H1 (cell line): Measurements from ENCODE around the gene SNX2. TPM values are rescaled to one million over a fixed set of nuclear protein-coding genes. Genes with fewer than 3 reads are reported as not detected.

Experiments
- CTCF ChIA-PET: fragments of 300-600 bp; sonication (Branson Sonifier 250); formaldehyde crosslinking; loops from one replicate; lab custom pipeline; 2021; ENCODE audit not compliant: partially characterized antibody; lab: Charles Lee
- POLR2A ChIA-PET: fragments of 300-600 bp; sonication (Branson Sonifier 250); formaldehyde crosslinking; loops from one replicate; lab custom pipeline; 2021; ENCODE audit warnings: inconsistent platforms; ENCODE audit not compliant: partially characterized antibody; lab: Charles Lee
- DNase-seq, 2 experiments: peaks; one replicate each; pipeline versions ENCODE4 v3.0.0 to v3.0.0-alpha.2; 2010 to 2022; ENCODE audit warnings: low spot score in 2 of 2, low read depth in 1 of 2, mixed read lengths in 1 of 2
- FAIRE-seq: peaks from 2 replicates; lab custom pipeline; 2011; peaks lifted over from hg19 to GRCh38; lab: Jason Lieb, UNC
- H2AFZ ChIP-seq: 2 replicates; pipeline ENCODE4 v1.8.1; 2012; ENCODE audit warnings: low read length, inconsistent platforms
- H2AK5ac ChIP-seq: 2 replicates; pipeline ENCODE4 v1.6.1; 2013; ENCODE audit warnings: low read depth, low read length
- H2BK120ac ChIP-seq: replicated peaks from 2 replicates; pipeline ENCODE3; 2013; ENCODE audit warnings: low read depth, low read length, inconsistent platforms
- H2BK12ac ChIP-seq: 2 replicates; pipeline ENCODE4 v1.6.1; 2013; ENCODE audit warnings: low read depth, low read length
- H2BK15ac ChIP-seq: 2 replicates; pipeline ENCODE4 v1.6.1; 2013; ENCODE audit warnings: low read length
- H2BK20ac ChIP-seq: 2 replicates; pipeline ENCODE4 v1.6.1; 2013; ENCODE audit warnings: low read length
- H2BK5ac ChIP-seq: 2 replicates; pipeline ENCODE4 v1.6.1; 2013; ENCODE audit warnings: low read depth, low read length
- H3K14ac ChIP-seq: 2 replicates; pipeline ENCODE4 v1.6.1; 2013; ENCODE audit warnings: inconsistent platforms; ENCODE audit not compliant: insufficient read length
- H3K18ac ChIP-seq: 2 replicates; pipeline ENCODE4 v1.6.1; 2013; ENCODE audit warnings: low read length; ENCODE audit errors: extremely low read depth
- H3K23ac ChIP-seq: 2 replicates; pipeline ENCODE4 v1.6.1; 2013; ENCODE audit warnings: inconsistent platforms; ENCODE audit not compliant: insufficient read length
- H3K23me2 ChIP-seq: 2 replicates; pipeline ENCODE4 v1.6.1; 2013; ENCODE audit warnings: low read depth, low read length
- H3K27ac ChIP-seq: 2 replicates; pipeline ENCODE4 v1.6.1; 2011; ENCODE audit warnings: low read depth, low read length, inconsistent platforms
- H3K27me3 ChIP-seq, 4 experiments: replicated peaks in 1 of 4; 1 replicate in 1 of 4; 2 replicates in 3 of 4; pipeline versions ENCODE4 v1.6.1 to v1.8.1; 2011 to 2013; ENCODE audit warnings: low read length in 3 of 4, mild to moderate bottlenecking in 3 of 4, inconsistent platforms in 2 of 4, mixed read lengths in 2 of 4, moderate library complexity in 1 of 4; ENCODE audit not compliant: control insufficient read depth in 3 of 4, insufficient read depth in 3 of 4; ENCODE audit errors: extremely low read depth in 1 of 4
- H3K36me3 ChIP-seq, 4 experiments: 2 replicates each; pipeline versions ENCODE4 v1.6.1 to v1.8.1; 2011 to 2013; ENCODE audit warnings: mild to moderate bottlenecking in 4 of 4, low read length in 3 of 4, moderate library complexity in 2 of 4, control low read depth in 1 of 4, inconsistent platforms in 1 of 4; ENCODE audit not compliant: insufficient read depth in 4 of 4, control insufficient read depth in 2 of 4
- H3K4ac ChIP-seq: replicated peaks from 2 replicates; pipeline ENCODE3; 2013; ENCODE audit warnings: low read length, low read depth, mixed read lengths, inconsistent platforms; ENCODE audit not compliant: insufficient read length
- H3K4me1 ChIP-seq, 4 experiments: replicated peaks in 1 of 4; 1 replicate in 1 of 4; 2 replicates in 3 of 4; pipeline versions ENCODE4 v1.6.1 to v1.8.1; 2011 to 2013; ENCODE audit warnings: low read length in 3 of 4, inconsistent platforms in 2 of 4, mixed read lengths in 1 of 4; ENCODE audit not compliant: insufficient read depth in 4 of 4, control insufficient read depth in 3 of 4
- H3K4me2 ChIP-seq, 2 experiments: 2 replicates each; pipeline versions ENCODE4 v1.6.1 to v1.8.1; 2011 to 2013; ENCODE audit warnings: low read depth in 2 of 2, low read length in 2 of 2, control low read depth in 1 of 2, inconsistent platforms in 1 of 2, mild to moderate bottlenecking in 1 of 2; ENCODE audit not compliant: insufficient read depth in 1 of 2
- H3K4me3 ChIP-seq, 4 experiments: fragments of 200-600, 300-600 bp in 1 of 4; sonication (generic), shearing (Covaris generic), sonication (Bioruptor Twin) in 1 of 4; 2 replicates each; pipeline versions ENCODE4 v1.5.1 to v1.8.1; 2011 to 2016; ENCODE audit warnings: low read length in 4 of 4, low read depth in 3 of 4, control low read depth in 2 of 4, inconsistent platforms in 2 of 4, mild to moderate bottlenecking in 2 of 4, mixed read lengths in 1 of 4, moderate library complexity in 1 of 4; ENCODE audit not compliant: insufficient read depth in 2 of 4; ENCODE audit errors: extremely low read depth in 1 of 4
- H3K56ac ChIP-seq: replicated peaks from 2 replicates; pipeline ENCODE3; 2013; ENCODE audit warnings: low read depth, mild to moderate bottlenecking, mixed read lengths, low read length, inconsistent platforms; ENCODE audit not compliant: insufficient read length
- H3K79me1 ChIP-seq: 2 replicates; pipeline ENCODE4 v1.6.1; 2013; ENCODE audit warnings: low read depth, low read length, control low read depth
- H3K79me2 ChIP-seq, 2 experiments: 2 replicates each; pipeline versions ENCODE4 v1.6.1 to v1.8.1; 2012 to 2013; ENCODE audit warnings: low read length in 2 of 2, mild to moderate bottlenecking in 2 of 2, inconsistent platforms in 1 of 2; ENCODE audit not compliant: insufficient read depth in 2 of 2, control insufficient read depth in 1 of 2
- H3K9ac ChIP-seq, 4 experiments: replicated peaks in 1 of 4; 1 replicate in 1 of 4; 2 replicates in 3 of 4; pipeline versions ENCODE4 v1.6.1 to v1.8.1; 2011 to 2013; ENCODE audit warnings: low read depth in 3 of 4, low read length in 3 of 4, control low read depth in 2 of 4, mild to moderate bottlenecking in 2 of 4, moderate library complexity in 2 of 4, inconsistent platforms in 1 of 4; ENCODE audit errors: extremely low read depth in 1 of 4
- H3K9me3 ChIP-seq, 2 experiments: 2 replicates each; pipeline versions ENCODE4 v1.6.1 to v1.8.1; 2012 to 2013; ENCODE audit warnings: mild to moderate bottlenecking in 2 of 2, moderate library complexity in 2 of 2, control low read depth in 1 of 2, inconsistent platforms in 1 of 2, low read depth in 1 of 2, low read length in 1 of 2, mixed read lengths in 1 of 2; ENCODE audit not compliant: insufficient read depth in 2 of 2
- H4K20me1 ChIP-seq, 2 experiments: replicated peaks in 1 of 2; 2 replicates each; pipeline versions ENCODE3 to v1.8.1; 2011 to 2013; ENCODE audit warnings: inconsistent platforms in 2 of 2, low read length in 2 of 2, mild to moderate bottlenecking in 1 of 2; ENCODE audit not compliant: insufficient read depth in 2 of 2, control insufficient read depth in 1 of 2
- H4K5ac ChIP-seq: 2 replicates; pipeline ENCODE4 v1.6.1; 2013; ENCODE audit warnings: low read length, low read depth, mixed read lengths, inconsistent platforms; ENCODE audit not compliant: insufficient read length
- H4K8ac ChIP-seq: 2 replicates; pipeline ENCODE4 v1.8.0; 2013; ENCODE audit warnings: mild to moderate bottlenecking, moderate library complexity, low read length, inconsistent platforms; ENCODE audit not compliant: insufficient read depth; ENCODE audit errors: extremely low read depth
- H4K91ac ChIP-seq: replicated peaks from 2 replicates; pipeline ENCODE3; 2013; ENCODE audit warnings: low read length, mixed read lengths, inconsistent platforms; ENCODE audit not compliant: insufficient read length
- ATF3 ChIP-seq: IDR thresholded peaks from 2 replicates; pipeline ENCODE4 v1.6.1; 2011; ENCODE audit warnings: low read depth, mild to moderate bottlenecking, low read length; ENCODE audit not compliant: insufficient read depth
- CHD1 ChIP-seq: IDR thresholded peaks from 2 replicates; pipeline ENCODE4 v1.6.1; 2012; ENCODE audit warnings: low read depth, low read length, improper control_type of control experiment
- CREB1 ChIP-seq: IDR thresholded peaks from 2 replicates; pipeline ENCODE4 v1.6.1; 2012; ENCODE audit warnings: inconsistent platforms
- CTBP2 ChIP-seq: IDR thresholded peaks from 2 replicates; pipeline ENCODE4 v1.7.0; 2011; ENCODE audit warnings: borderline replicate concordance, mild to moderate bottlenecking, moderate library complexity, mixed read lengths, low read length; ENCODE audit not compliant: insufficient read depth, insufficient read length
- FOSL1 ChIP-seq: IDR thresholded peaks from 2 replicates; pipeline ENCODE4 v1.6.1; 2011; ENCODE audit warnings: mild to moderate bottlenecking, low read depth, low read length, moderate library complexity; ENCODE audit not compliant: insufficient read depth
- KDM4A ChIP-seq: IDR thresholded peaks from one replicate; pipeline ENCODE4 v1.7.1; 2012; ENCODE audit warnings: low read depth, mild to moderate bottlenecking, moderate library complexity, low read length, inconsistent platforms; ENCODE audit not compliant: severe bottlenecking
- PHF8 ChIP-seq: fragments of 200-600 bp; sonication (generic); conservative IDR thresholded peaks from 2 replicates; pipeline ENCODE4 v1.7.1; 2012; ENCODE audit warnings: low read depth, mild to moderate bottlenecking, inconsistent platforms, low read length, moderate library complexity
- SP4 ChIP-seq: IDR thresholded peaks from 2 replicates; pipeline ENCODE4 v1.6.1; 2012; ENCODE audit warnings: low read length, inconsistent platforms
- WGBS, 2 experiments: shearing (Covaris generic) in 1 of 2; methylation state at CpG; one replicate each; pipeline versions ENCODE4 v1.1.6 to v1.1.7; 2013 to 2015; ENCODE audit warnings: low lambda C conversion rate in 2 of 2, mixed read lengths in 2 of 2, inconsistent platforms in 1 of 2, low coverage in 1 of 2, missing lambda C conversion rate in 1 of 2; ENCODE audit not compliant: insufficient replicate concordance in 2 of 2, insufficient coverage in 1 of 2, insufficient read length in 1 of 2; ENCODE audit errors: extremely low coverage in 1 of 2, missing lambda C conversion rate in 1 of 2; 5-methylcytosine and 5-hydroxymethylcytosine counted together
- polyA plus RNA-seq, 7 experiments: library from polyadenylated mRNA; depleted of rRNA in 3 of 7; stranded (reverse) in 5 of 7; unstranded in 2 of 7; fragments of >200 nt in 5 of 7; fragments of 200-250 nt in 2 of 7; gene quantifications; 1 replicate in 5 of 7; 2 replicates in 1 of 7; 4 replicates in 1 of 7; pipeline versions ENCODE4 v1.2.1 to v1.2.3, GENCODE V29; 2011 to 2013; ENCODE audit warnings: missing spikeins in 2 of 7, mixed read lengths in 2 of 7
- total RNA-seq: library from RNA; stranded (reverse); fragmentation: NEBNext Ultra II Directional; extraction: Animal tissue kit (Norgen Biotek cat#: 25700); gene quantifications from 2 replicates; pipeline ENCODE4 v1.2.1, GENCODE V29; 2021

SNX2 gene
- total and polyA plus RNA-seq, 2 of the 8 experiments (the other 6 are each of a cell fraction or from before 2014, with no cell fraction given), result 51.0 to 61.2 TPM

GRCh38 chr5:122805481-122805880 lies 30.6 kb downstream of the SNX2 start:
- H2BK20ac ChIP-seq, result no peak overlapping the region
- no peak overlapping the region for H3K23ac ChIP-seq
- POLR2A ChIA-PET, result no interaction called here
- no peak overlapping the region for H4K91ac ChIP-seq
- no peaks in the 10 kb centered on the region for H3K27me3 ChIP-seq
- no peak overlapping the region for H3K9ac ChIP-seq
- H4K5ac ChIP-seq, result no peak overlapping the region
- no peak overlapping the region for H2BK15ac ChIP-seq
- H4K8ac ChIP-seq, result no peak overlapping the region
- WGBS, 2 experiments, result 95% methylated on average over 2 of the region's 2 CpGs; no CpG with 5 or more reads in 1 of the 2 experiments
- no peak overlapping the region for H3K4me2 ChIP-seq
- TF ChIP-seq KDM4A (no peak), CTBP2 (no peak), PHF8 (no peak), SP4 (no peak), CHD1 (no peak), FOSL1 (no peak), CREB1 (no peak), ATF3 (no peak)
- TF ChIP-seq, all 59 proteins: peak for 0
- no peak overlapping the region for H2AK5ac ChIP-seq
- peaks cover 0 to 33% (median 6%) of the 10 kb centered on the region in 4 experiments; a peak in 2 of 8 replicates for H3K36me3 ChIP-seq
- no peaks in the 10 kb centered on the region for H4K20me1 ChIP-seq
- no peak overlapping the region for H2AFZ ChIP-seq
- H3K18ac ChIP-seq, result no peak overlapping the region
- DNase-seq, result no peak
- no peaks in the 10 kb centered on the region for H3K9me3 ChIP-seq
- peaks cover 0 to 2% (median 0%) of the 10 kb centered on the region in 4 experiments; a peak in 1 of 7 replicates for H3K4me1 ChIP-seq
- H3K27ac ChIP-seq, result no peak overlapping the region
- H3K14ac ChIP-seq, result no peak overlapping the region
- no peak for FAIRE-seq
- CTCF ChIA-PET, result no interaction called here
- no peak overlapping the region for H3K4me3 ChIP-seq
- no peak overlapping the region for H2BK12ac ChIP-seq
- H3K23me2 ChIP-seq, result no peaks in the 10 kb centered on the region
- H2BK120ac ChIP-seq, result no peak overlapping the region
- no peak overlapping the region for H3K56ac ChIP-seq
- no peak overlapping the region for H3K4ac ChIP-seq
- H3K79me2 ChIP-seq, result no peaks in the 10 kb centered on the region
- H3K79me1 ChIP-seq, result no peaks in the 10 kb centered on the region
- H2BK5ac ChIP-seq, result no peak overlapping the region
